ENCODE measurements around the gene HBG2.

GRCh38 chr11:5223146-5223545, 31.4 kb downstream of the HBG2 start:
- TF ChIP-seq POLR2A (IDR thresholded peaks at IDR 0.05; ENCODE audit: low read depth, low read length) (no peak), ZBTB33 (IDR thresholded peaks at IDR 0.05) (no peak), SMC3 (IDR thresholded peaks at IDR 0.05; ENCODE audit: borderline replicate concordance, low read length) (no peak), PAX8 (IDR thresholded peaks at IDR 0.05) (no peak), SIX5 (IDR thresholded peaks at IDR 0.05; ENCODE audit: low read depth, low read length, severe bottlenecking) (no peak), EZH2 (IDR thresholded peaks at IDR 0.05; ENCODE audit: borderline replicate concordance, control insufficient read depth, low read depth, low read length) (no peak), KDM1A (IDR thresholded peaks at IDR 0.05; ENCODE audit: borderline replicate concordance) (no peak), CTCF (IDR thresholded peaks at IDR 0.05 in 2 of 3, conservative IDR thresholded peaks at IDR 0.05 in 1 of 3; ENCODE audit: control insufficient read depth in 2 of 3, extremely low read depth in 1 of 3, insufficient read depth in 1 of 3, low read depth in 3 of 3, low read length in 3 of 3) (no peak), JUND (IDR thresholded peaks at IDR 0.05; ENCODE audit: low read depth, low read length) (no peak), PAX5 (IDR thresholded peaks at IDR 0.05; ENCODE audit: borderline replicate concordance, low read depth, low read length) (no peak), YY1 (IDR thresholded peaks at IDR 0.05; ENCODE audit: low read depth, low read length) (no peak), ZNF24 (IDR thresholded peaks at IDR 0.05) (no peak)

Measured in GM12878 (cell line).